ENCODE measurements around the gene SUGCT.

GRCh38 chr7:40571796-40572195 lies 437.0 kb downstream of the SUGCT start:
- no peak for TF ChIP-seq USF1 (IDR thresholded peaks at IDR 0.05)
- TF ChIP-seq MAX (IDR thresholded peaks at IDR 0.05): no peak
- TF ChIP-seq YY1 (IDR thresholded peaks at IDR 0.05; ENCODE audit: low read depth): no peak
- no peak for TF ChIP-seq CEBPB (IDR thresholded peaks at IDR 0.05)
- TF ChIP-seq RAD21 (IDR thresholded peaks at IDR 0.05; ENCODE audit: low read depth): no peak
- no peak for TF ChIP-seq FOXM1 (IDR thresholded peaks at IDR 0.05; ENCODE audit: borderline replicate concordance, low read depth)
- TF ChIP-seq EP300 (IDR thresholded peaks at IDR 0.05; ENCODE audit: borderline replicate concordance): no peak
- TF ChIP-seq CREB1 (IDR thresholded peaks at IDR 0.05; ENCODE audit: low read depth): no peak
- TF ChIP-seq EGR1 (IDR thresholded peaks at IDR 0.05): no peak

All from Ishikawa (cell line).